Inferior parietal cortex (tissue), 1 donor: ENCODE data around the gene PRPS1.
A peak's percentile ranks its signal among the peaks of the same experiment; 100 is the strongest.
"Not testable (repeated sequence)": the region's sequence is repeated elsewhere in the genome, so short reads cannot be mapped to it uniquely, and the experiment has no call there.

Experiments used
- DNase-seq: peaks from one replicate; pipeline ENCODE4 v3.0.0-alpha.2; 2016; ENCODE audit errors: extremely low spot score

PRPS1 gene

GRCh38 chrX:107630031-107630689, 1.9 kb downstream of the PRPS1 start:
- no peak for DNase-seq

- no peak for DNase-seq
Observed at GRCh38 chrX:107632346-107632745, 4.0 kb downstream of the PRPS1 start.

- DNase-seq = no peak
Observed at GRCh38 chrX:107646735-107647134, 18.4 kb downstream of the PRPS1 start.

GRCh38 chrX:107648332-107648731, 20.0 kb downstream of the PRPS1 start:
- no peak for DNase-seq

- DNase-seq = no peak
Observed at GRCh38 chrX:107654566-107654871, 26.2 kb downstream of the PRPS1 start.

GRCh38 chrX:107654872-107655761, 26.8 kb downstream of the PRPS1 start:
- DNase-seq = no peak

GRCh38 chrX:107656978-107657377, 28.7 kb downstream of the PRPS1 start:
- no peak for DNase-seq

- no peak for DNase-seq
Observed at GRCh38 chrX:107658660-107659059, 30.4 kb downstream of the PRPS1 start.

GRCh38 chrX:107659286-107659685, 31.0 kb downstream of the PRPS1 start:
- no peak for DNase-seq

GRCh38 chrX:107659768-107660167, 31.5 kb downstream of the PRPS1 start:
- peak; percentile 48 for DNase-seq

GRCh38 chrX:107662145-107662544, 33.8 kb downstream of the PRPS1 start:
- DNase-seq = no peak

- no peak for DNase-seq
Observed at GRCh38 chrX:107662824-107663223, 34.5 kb downstream of the PRPS1 start.

- no peak for DNase-seq
Observed at GRCh38 chrX:107666931-107667330, 38.6 kb downstream of the PRPS1 start.

- no peak for DNase-seq
Observed at GRCh38 chrX:107667426-107667825, 39.1 kb downstream of the PRPS1 start.

GRCh38 chrX:107668710-107669109, 40.4 kb downstream of the PRPS1 start:
- DNase-seq = not testable (repeated sequence)

GRCh38 chrX:107669261-107669660, 41.0 kb downstream of the PRPS1 start:
- DNase-seq = no peak

GRCh38 chrX:107669885-107670628, 41.7 kb downstream of the PRPS1 start:
- DNase-seq = no peak

- DNase-seq = not testable (repeated sequence)
Observed at GRCh38 chrX:107671256-107671655, 42.9 kb downstream of the PRPS1 start.

- DNase-seq = peak; percentile 37
Observed at GRCh38 chrX:107672955-107673378, 44.7 kb downstream of the PRPS1 start.

GRCh38 chrX:107673431-107673830, 45.1 kb downstream of the PRPS1 start:
- DNase-seq = no peak

- DNase-seq = no peak
Observed at GRCh38 chrX:107673933-107674479, 45.7 kb downstream of the PRPS1 start.
